Keratinocyte (primary cell): ENCODE results near the gene AOC1. TPM values are rescaled to one million over a fixed set of nuclear protein-coding genes. Genes with fewer than 3 reads are reported as not detected.

Source experiments
- DNase-seq: peaks from one replicate; pipeline ENCODE4 v3.0.0-alpha.2; 2011; ENCODE audit warnings: low read depth, missing footprints, low spot score
- FAIRE-seq: peaks from 2 replicates; lab custom pipeline; 2011; peaks lifted over from hg19 to GRCh38; lab: Jason Lieb, UNC
- H2AFZ ChIP-seq: 2 replicates; pipeline ENCODE4 v1.6.0; 2012; ENCODE audit warnings: low read length, control low read depth, inconsistent platforms; ENCODE audit not compliant: control insufficient read depth
- H3K27ac ChIP-seq: 2 replicates; pipeline ENCODE4 v1.5.1; 2011; ENCODE audit warnings: low read length; ENCODE audit not compliant: control insufficient read depth, insufficient read depth
- H3K27me3 ChIP-seq: 3 replicates; pipeline ENCODE4 v1.6.0; 2011; ENCODE audit warnings: low read length; ENCODE audit not compliant: control insufficient read depth, insufficient read depth; ENCODE audit errors: extremely low read depth
- H3K36me3 ChIP-seq, 2 experiments: 2 replicates in 1 of 2; 3 replicates in 1 of 2; pipeline ENCODE4 v1.5.1; 2011; ENCODE audit warnings: low read length in 2 of 2, mild to moderate bottlenecking in 1 of 2; ENCODE audit not compliant: control insufficient read depth in 2 of 2, insufficient read depth in 2 of 2; ENCODE audit errors: extremely low read depth in 1 of 2
- H3K4me1 ChIP-seq: 3 replicates; pipeline ENCODE4 v1.5.1; 2011; ENCODE audit warnings: low read length; ENCODE audit not compliant: control insufficient read depth, insufficient read depth; ENCODE audit errors: extremely low read depth
- H3K4me2 ChIP-seq: 3 replicates; pipeline ENCODE4 v1.6.0; 2011; ENCODE audit warnings: low read depth, low read length; ENCODE audit not compliant: control insufficient read depth, insufficient read depth; ENCODE audit errors: extremely low read depth
- H3K4me3 ChIP-seq, 3 experiments: fragments of 200-600 bp in 1 of 3; sonication (generic) in 1 of 3; 2 replicates in 2 of 3; 3 replicates in 1 of 3; pipeline ENCODE4 v1.5.1; 2011 to 2016; ENCODE audit warnings: low read length in 3 of 3, mild to moderate bottlenecking in 3 of 3, control low read depth in 2 of 3, inconsistent platforms in 1 of 3, low read depth in 1 of 3, mixed read lengths in 1 of 3, mixed run types in 1 of 3, moderate library complexity in 1 of 3; ENCODE audit not compliant: control insufficient read depth in 2 of 3, insufficient read depth in 2 of 3; ENCODE audit errors: extremely low read depth in 1 of 3
- H3K79me2 ChIP-seq: 2 replicates; pipeline ENCODE4 v1.6.0; 2012; ENCODE audit warnings: low read length; ENCODE audit not compliant: control insufficient read depth, insufficient read depth
- H3K9ac ChIP-seq: 3 replicates; pipeline ENCODE4 v1.6.0; 2011; ENCODE audit warnings: low read length; ENCODE audit not compliant: control insufficient read depth, insufficient read depth; ENCODE audit errors: extremely low read depth
- H3K9me1 ChIP-seq: 3 replicates; pipeline ENCODE4 v1.6.0; 2011; ENCODE audit warnings: low read length; ENCODE audit not compliant: control insufficient read depth, insufficient read depth; ENCODE audit errors: extremely low read depth
- H3K9me3 ChIP-seq: 2 replicates; pipeline ENCODE4 v1.5.1; 2012; ENCODE audit warnings: low read depth, low read length; ENCODE audit not compliant: control insufficient read depth
- H4K20me1 ChIP-seq: 3 replicates; pipeline ENCODE4 v1.6.0; 2011; ENCODE audit warnings: low read length; ENCODE audit not compliant: control insufficient read depth, insufficient read depth; ENCODE audit errors: extremely low read depth
- EZH2 ChIP-seq: IDR thresholded peaks from one replicate; pipeline ENCODE4 v1.6.1; 2012; ENCODE audit warnings: inconsistent platforms, mild to moderate bottlenecking, low read length, moderate library complexity
- dilution Hi-C: fragments of 300-500 bp; cut with MboI; formaldehyde crosslinking; loops from one replicate; pipeline ENCODE4 v1.7.0; 2020; ENCODE audit warnings: low sequenced_read_pairs; ENCODE audit not compliant: extremely low pct_ligation_motif_present
- polyA plus RNA-seq, 5 experiments: library from polyadenylated mRNA; depleted of rRNA in 3 of 5; stranded (reverse) in 3 of 5; stranded (forward) in 1 of 5; unstranded in 1 of 5; fragments of >200 nt; gene quantifications; 1 replicate in 1 of 5; 2 replicates in 3 of 5; 3 replicates in 1 of 5; pipeline versions ENCODE4 v1.2.1 to v1.2.3, GENCODE V29; 2011 to 2012; ENCODE audit warnings: missing spikeins in 2 of 5, low read depth in 1 of 5, low replicate concordance in 1 of 5
- TF ChIP-seq, protein P1 (sequence below), 3 experiments: IDR thresholded peaks in 1 of 3; conservative IDR thresholded peaks in 1 of 3; optimal IDR thresholded peaks in 1 of 3; 2 replicates in 2 of 3; 3 replicates in 1 of 3; pipeline versions ENCODE3 to v1.5.1; 2011; ENCODE audit warnings: low read length in 3 of 3, mild to moderate bottlenecking in 3 of 3, moderate library complexity in 2 of 3, control low read depth in 1 of 3, inconsistent platforms in 1 of 3; ENCODE audit not compliant: insufficient read depth in 2 of 3; ENCODE audit errors: extremely low read depth in 1 of 3

Gene AOC1
- polyA plus RNA-seq, 1 donor (not counting 4 experiments of a cell fraction or from before 2014, with no cell fraction given): not detected

DNA sequence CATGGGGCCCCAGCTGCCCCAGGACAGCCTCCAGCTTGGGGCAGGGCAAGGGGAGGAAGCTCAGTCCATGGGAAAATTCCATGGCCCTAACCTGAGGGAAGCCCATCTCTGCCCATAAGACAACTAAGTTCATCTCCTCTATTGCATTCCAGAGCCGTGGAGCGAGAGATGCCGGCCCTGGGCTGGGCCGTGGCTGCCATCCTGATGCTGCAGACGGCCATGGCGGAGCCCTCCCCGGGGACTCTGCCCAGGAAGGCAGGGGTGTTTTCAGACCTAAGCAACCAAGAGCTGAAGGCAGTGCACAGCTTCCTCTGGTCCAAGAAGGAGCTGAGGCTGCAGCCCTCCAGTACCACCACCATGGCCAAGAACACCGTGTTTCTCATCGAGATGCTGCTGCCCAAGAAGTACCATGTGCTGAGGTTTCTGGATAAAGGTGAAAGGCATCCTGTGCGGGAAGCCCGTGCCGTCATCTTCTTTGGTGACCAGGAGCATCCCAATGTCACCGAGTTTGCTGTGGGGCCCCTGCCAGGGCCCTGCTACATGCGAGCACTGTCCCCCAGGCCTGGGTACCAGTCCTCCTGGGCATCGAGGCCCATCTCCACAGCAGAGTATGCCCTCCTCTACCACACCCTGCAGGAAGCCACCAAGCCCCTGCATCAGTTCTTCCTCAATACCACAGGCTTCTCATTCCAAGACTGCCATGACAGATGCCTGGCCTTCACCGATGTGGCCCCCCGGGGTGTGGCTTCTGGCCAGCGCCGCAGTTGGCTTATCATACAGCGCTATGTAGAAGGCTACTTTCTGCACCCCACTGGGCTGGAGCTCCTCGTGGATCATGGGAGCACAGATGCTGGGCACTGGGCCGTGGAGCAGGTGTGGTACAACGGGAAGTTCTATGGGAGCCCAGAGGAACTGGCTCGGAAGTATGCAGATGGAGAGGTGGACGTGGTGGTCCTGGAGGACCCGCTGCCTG lies 4.3 kb downstream of the AOC1 start:
- no peak overlapping the region for H2AFZ ChIP-seq
- peaks cover 9% of the 10 kb centered on the region for H3K27me3 ChIP-seq
- TF ChIP-seq, protein P1, sequence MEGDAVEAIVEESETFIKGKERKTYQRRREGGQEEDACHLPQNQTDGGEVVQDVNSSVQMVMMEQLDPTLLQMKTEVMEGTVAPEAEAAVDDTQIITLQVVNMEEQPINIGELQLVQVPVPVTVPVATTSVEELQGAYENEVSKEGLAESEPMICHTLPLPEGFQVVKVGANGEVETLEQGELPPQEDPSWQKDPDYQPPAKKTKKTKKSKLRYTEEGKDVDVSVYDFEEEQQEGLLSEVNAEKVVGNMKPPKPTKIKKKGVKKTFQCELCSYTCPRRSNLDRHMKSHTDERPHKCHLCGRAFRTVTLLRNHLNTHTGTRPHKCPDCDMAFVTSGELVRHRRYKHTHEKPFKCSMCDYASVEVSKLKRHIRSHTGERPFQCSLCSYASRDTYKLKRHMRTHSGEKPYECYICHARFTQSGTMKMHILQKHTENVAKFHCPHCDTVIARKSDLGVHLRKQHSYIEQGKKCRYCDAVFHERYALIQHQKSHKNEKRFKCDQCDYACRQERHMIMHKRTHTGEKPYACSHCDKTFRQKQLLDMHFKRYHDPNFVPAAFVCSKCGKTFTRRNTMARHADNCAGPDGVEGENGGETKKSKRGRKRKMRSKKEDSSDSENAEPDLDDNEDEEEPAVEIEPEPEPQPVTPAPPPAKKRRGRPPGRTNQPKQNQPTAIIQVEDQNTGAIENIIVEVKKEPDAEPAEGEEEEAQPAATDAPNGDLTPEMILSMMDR (optimal IDR thresholded peaks at IDR 0.05 in 1 of 3, IDR thresholded peaks at IDR 0.05 in 1 of 3, conservative IDR thresholded peaks at IDR 0.05 in 1 of 3; ENCODE audit: extremely low read depth in 1 of 3, insufficient read depth in 2 of 3, low read length in 3 of 3): no peak
- no peak for TF ChIP-seq EZH2
- FAIRE-seq (no peak), DNase-seq (no peak)
- no peaks in the 10 kb centered on the region for H3K36me3 ChIP-seq
- no peak overlapping the region for H3K4me2 ChIP-seq
- H3K9me1 ChIP-seq: no peaks in the 10 kb centered on the region
- dilution Hi-C loops: no loop called here
- no peaks in the 10 kb centered on the region for H3K79me2 ChIP-seq
- no peaks in the 10 kb centered on the region for H3K9me3 ChIP-seq
- H3K4me3 ChIP-seq: no peak overlapping the region
- no peak overlapping the region for H3K27ac ChIP-seq
- H3K4me1 ChIP-seq: peaks cover 3% of the 10 kb centered on the region
- no peaks in the 10 kb centered on the region for H4K20me1 ChIP-seq
- no peak overlapping the region for H3K9ac ChIP-seq

DNA sequence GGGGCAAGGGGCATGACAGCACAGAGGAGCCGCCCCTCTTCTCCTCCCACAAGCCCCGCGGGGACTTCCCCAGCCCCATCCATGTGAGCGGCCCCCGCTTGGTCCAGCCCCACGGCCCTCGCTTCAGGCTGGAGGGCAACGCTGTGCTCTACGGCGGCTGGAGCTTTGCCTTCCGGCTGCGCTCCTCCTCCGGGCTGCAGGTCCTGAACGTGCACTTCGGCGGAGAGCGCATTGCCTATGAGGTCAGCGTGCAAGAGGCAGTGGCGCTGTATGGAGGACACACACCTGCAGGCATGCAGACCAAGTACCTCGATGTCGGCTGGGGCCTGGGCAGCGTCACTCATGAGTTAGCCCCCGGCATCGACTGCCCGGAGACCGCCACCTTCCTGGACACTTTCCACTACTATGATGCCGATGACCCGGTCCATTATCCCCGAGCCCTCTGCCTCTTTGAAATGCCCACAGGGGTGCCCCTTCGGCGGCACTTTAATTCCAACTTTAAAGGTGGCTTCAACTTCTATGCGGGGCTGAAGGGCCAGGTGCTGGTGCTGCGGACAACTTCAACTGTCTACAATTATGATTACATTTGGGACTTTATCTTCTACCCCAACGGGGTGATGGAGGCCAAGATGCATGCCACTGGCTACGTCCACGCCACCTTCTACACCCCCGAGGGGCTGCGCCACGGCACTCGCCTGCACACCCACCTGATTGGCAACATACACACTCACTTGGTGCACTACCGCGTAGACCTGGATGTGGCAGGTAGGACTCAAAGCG lies 5.1 kb downstream of the AOC1 start:
- no peak overlapping the region for H3K4me3 ChIP-seq
- H4K20me1 ChIP-seq: no peaks in the 10 kb centered on the region
- peaks cover 3% of the 10 kb centered on the region for H3K4me1 ChIP-seq
- no peak for TF ChIP-seq EZH2
- TF ChIP-seq, protein P1 (optimal IDR thresholded peaks at IDR 0.05 in 1 of 3, IDR thresholded peaks at IDR 0.05 in 1 of 3, conservative IDR thresholded peaks at IDR 0.05 in 1 of 3; ENCODE audit: extremely low read depth in 1 of 3, insufficient read depth in 2 of 3, low read length in 3 of 3): no peak
- no peak overlapping the region for H3K27ac ChIP-seq
- H3K9me1 ChIP-seq: no peaks in the 10 kb centered on the region
- dilution Hi-C loops: no loop called here
- no peak overlapping the region for H3K9ac ChIP-seq
- no peak overlapping the region for H2AFZ ChIP-seq
- FAIRE-seq (no peak), DNase-seq (no peak)
- H3K79me2 ChIP-seq: no peaks in the 10 kb centered on the region
- no peaks in the 10 kb centered on the region for H3K9me3 ChIP-seq
- H3K4me2 ChIP-seq: no peak overlapping the region
- H3K36me3 ChIP-seq: no peaks in the 10 kb centered on the region
- peaks cover 5% of the 10 kb centered on the region for H3K27me3 ChIP-seq
